ENCODE results near the gene LMX1A. TPM values are rescaled to one million over a fixed set of nuclear protein-coding genes. Genes with fewer than 3 reads are reported as not detected.

The LMX1A gene
- total and polyA plus RNA-seq, 2 experiments from 2014 or later: not detected

GRCh38 chr1:165168467-165168866 is 188.0 kb downstream of the LMX1A start:
- Mint-ChIP-seq H3K9me3 (no peaks in the 10 kb centered on the region), H3K4me1 (no peaks in the 10 kb centered on the region), H3K27ac (no peak overlapping the region), H3K27me3 (ENCODE audit: insufficient read depth, low read depth, poor library complexity) (no peaks in the 10 kb centered on the region), H3K36me3 (ENCODE audit: low read depth) (no peaks in the 10 kb centered on the region), H3K4me3 (no peak overlapping the region)
- H3K36me3 ChIP-seq (ENCODE audit: insufficient read depth): no peaks in the 10 kb centered on the region
- no peaks in the 10 kb centered on the region for H4K20me1 ChIP-seq (replicated peaks; ENCODE audit: insufficient read depth)
- no peak overlapping the region for H2AFZ ChIP-seq
- no peaks in the 10 kb centered on the region for H3K9me2 ChIP-seq (ENCODE audit: insufficient read depth)
- H3K4me2 ChIP-seq: no peak overlapping the region
- no peaks in the 10 kb centered on the region for H3F3A ChIP-seq (replicated peaks; ENCODE audit: low read depth)
- TF ChIP-seq NANOG (IDR thresholded peaks at IDR 0.05; ENCODE audit: borderline replicate concordance): no peak
- TF ChIP-seq ZNF462 (CRISPR knock-in tag; IDR thresholded peaks at IDR 0.05): no peak
- TF ChIP-seq, protein P1, sequence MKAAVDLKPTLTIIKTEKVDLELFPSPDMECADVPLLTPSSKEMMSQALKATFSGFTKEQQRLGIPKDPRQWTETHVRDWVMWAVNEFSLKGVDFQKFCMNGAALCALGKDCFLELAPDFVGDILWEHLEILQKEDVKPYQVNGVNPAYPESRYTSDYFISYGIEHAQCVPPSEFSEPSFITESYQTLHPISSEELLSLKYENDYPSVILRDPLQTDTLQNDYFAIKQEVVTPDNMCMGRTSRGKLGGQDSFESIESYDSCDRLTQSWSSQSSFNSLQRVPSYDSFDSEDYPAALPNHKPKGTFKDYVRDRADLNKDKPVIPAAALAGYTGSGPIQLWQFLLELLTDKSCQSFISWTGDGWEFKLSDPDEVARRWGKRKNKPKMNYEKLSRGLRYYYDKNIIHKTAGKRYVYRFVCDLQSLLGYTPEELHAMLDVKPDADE (IDR thresholded peaks at IDR 0.05): no peak
- no peak for TF ChIP-seq ZNF114 (CRISPR knock-in tag; IDR thresholded peaks at IDR 0.05)
- no peak for TF ChIP-seq REST (IDR thresholded peaks at IDR 0.05; ENCODE audit: unreplicated experiment)
- no peak for TF ChIP-seq EZH2phosphoT487 (IDR thresholded peaks at IDR 0.05; ENCODE audit: unreplicated experiment)
- TF ChIP-seq EZH2 (IDR thresholded peaks at IDR 0.05; ENCODE audit: low read depth, unreplicated experiment): no peak
- TF ChIP-seq POLR2AphosphoS5 (IDR thresholded peaks at IDR 0.05; ENCODE audit: low read depth): no peak
- TF ChIP-seq CTCF (conservative IDR thresholded peaks at IDR 0.05; ENCODE audit: low read depth in 2 of 2): no peak
- no peak for TF ChIP-seq JUNB (IDR thresholded peaks at IDR 0.05; ENCODE audit: unreplicated experiment)
- TF ChIP-seq STAT1 (IDR thresholded peaks at IDR 0.05; ENCODE audit: unreplicated experiment): no peak
- no peak for TF ChIP-seq CREB1 (CRISPR knock-in tag; IDR thresholded peaks at IDR 0.05; ENCODE audit: low read depth)
- no peak overlapping the region for H3K27ac ChIP-seq (ENCODE audit: low read depth)
- DNase-seq (ENCODE audit: low spot score) (no peak), ATAC-seq (no peak)
- H3K4me3 ChIP-seq: no peak overlapping the region
- no peaks in the 10 kb centered on the region for H3K27me3 ChIP-seq (ENCODE audit: insufficient read depth)
- H3K79me2 ChIP-seq (replicated peaks; ENCODE audit: insufficient read depth): no peaks in the 10 kb centered on the region
- H3K4me1 ChIP-seq (ENCODE audit: insufficient read depth): no peaks in the 10 kb centered on the region

Data from GM23338 (cell line).